Stimulated activated naive CD4-positive, alpha-beta T cell treated with Interleukin-2 at 50 U/mL for 16 hours (primary cell): ENCODE measurements around the gene MYH7.
"Not testable (repeated sequence)": the region's sequence is repeated elsewhere in the genome, so short reads cannot be mapped to it uniquely, and the experiment has no call there.

Experiments used
- DNase-seq: peaks from one replicate; lab custom pipeline; 2025; lab: John Stamatoyannopoulos, UW

The MYH7 gene

GRCh38 chr14:23430016-23430722, 5.3 kb downstream of the MYH7 start:
- DNase-seq, result no peak

DNA sequence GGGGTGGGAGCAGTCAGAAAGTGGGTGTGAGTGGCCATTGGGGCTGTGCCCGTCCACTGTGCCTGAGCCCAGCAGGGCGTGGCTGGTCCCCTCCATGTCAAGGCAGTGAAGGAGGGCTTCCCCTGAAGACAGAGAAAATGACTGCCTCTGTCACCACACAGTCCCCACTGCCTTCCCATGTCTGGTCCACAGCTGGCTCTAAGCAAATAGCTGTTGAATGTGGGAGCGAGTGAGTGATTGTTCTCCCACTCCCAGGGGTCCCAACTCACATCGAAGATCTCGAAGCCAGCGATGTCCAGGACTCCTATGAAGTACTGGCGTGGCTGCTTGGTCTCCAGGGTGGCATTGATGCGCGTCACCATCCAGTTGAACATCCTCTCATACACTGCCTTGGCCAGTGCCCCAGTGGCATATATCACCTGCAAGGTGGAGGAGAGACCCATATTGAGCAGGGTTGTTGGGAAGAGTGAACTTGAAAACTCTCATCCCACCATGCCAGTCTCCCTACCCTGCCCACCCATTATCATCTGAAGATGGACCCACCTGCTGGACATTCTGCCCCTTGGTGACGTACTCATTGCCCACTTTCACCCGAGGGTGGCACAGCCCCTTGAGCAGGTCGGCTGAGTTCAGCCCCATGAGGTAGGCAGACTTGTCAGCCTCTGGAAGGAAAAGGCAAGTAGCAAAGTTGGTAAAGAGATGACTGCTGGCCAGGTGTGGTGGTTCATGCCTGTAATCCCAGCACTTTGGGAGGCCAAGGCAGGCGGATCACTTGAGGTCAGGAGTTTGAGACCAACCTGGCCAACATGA, 6.6 kb downstream of the MYH7 start:
- no peak for DNase-seq

- DNase-seq, result not testable (repeated sequence)
Measured at GRCh38 chr14:23425798-23426197, 9.7 kb downstream of the MYH7 start.

DNA sequence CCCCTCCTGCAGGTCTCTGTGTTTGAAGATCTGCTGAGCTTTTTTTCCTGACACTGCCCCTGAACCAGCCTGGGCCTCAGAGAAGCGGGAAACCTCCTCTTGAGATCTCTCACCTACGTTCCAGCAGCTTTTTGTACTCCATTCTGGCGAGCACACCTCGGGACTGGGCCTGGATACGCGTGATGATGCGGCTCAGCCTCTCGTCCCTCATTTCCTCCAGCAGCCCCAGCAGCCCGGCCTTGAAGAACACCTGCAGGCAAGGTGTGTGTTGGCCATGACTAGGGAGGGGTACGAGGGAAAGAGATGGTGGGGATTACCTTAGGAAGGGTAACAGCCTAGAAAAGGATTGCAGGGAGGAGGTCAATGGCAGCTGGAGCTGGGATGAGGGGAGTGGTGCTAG, 10.3 kb downstream of the MYH7 start:
- no peak for DNase-seq

- no peak for DNase-seq
Measured at GRCh38 chr14:23423657-23424056, 11.8 kb downstream of the MYH7 start.

DNA sequence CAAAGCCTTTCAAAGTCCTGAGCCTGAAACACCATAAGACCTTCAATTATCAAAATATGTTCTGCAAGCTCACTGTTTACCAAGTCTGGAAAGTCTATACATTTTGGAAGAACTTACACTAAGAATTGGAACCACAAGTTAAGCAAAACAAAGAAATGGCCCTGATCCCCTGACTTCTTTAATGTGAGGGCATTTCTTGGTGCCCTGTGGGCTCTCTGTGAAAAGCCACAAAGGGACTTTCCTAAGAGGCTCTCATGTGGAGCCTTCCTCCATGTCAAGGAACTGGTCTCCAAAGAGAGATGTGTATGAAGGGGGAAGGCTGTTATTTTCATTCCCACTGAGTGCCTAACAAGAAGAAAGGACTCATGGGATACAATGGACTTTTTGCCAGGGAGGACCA, 13.9 kb downstream of the MYH7 start:
- no peak for DNase-seq

DNA sequence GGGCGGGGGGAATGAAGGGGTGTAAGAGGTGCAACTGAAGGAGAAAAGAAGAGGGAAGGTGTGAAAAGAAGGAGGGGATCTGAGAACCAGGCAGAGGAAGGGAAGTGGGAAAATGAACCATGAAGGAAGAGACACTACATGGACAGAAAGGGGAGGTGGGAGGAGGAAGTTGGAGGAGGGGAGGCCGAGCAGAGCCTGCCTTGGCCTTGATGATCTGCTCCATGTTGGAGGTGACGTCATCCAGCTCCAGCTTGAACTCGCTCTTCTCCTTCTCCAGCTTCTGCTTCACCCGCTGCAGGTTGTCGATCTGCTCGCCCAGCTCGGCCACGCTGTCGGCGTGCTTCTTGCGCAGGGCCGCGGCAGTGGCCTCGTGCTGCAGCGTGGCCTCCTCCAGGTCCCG, 15.8 kb downstream of the MYH7 start:
- DNase-seq, result not testable (repeated sequence)

DNA sequence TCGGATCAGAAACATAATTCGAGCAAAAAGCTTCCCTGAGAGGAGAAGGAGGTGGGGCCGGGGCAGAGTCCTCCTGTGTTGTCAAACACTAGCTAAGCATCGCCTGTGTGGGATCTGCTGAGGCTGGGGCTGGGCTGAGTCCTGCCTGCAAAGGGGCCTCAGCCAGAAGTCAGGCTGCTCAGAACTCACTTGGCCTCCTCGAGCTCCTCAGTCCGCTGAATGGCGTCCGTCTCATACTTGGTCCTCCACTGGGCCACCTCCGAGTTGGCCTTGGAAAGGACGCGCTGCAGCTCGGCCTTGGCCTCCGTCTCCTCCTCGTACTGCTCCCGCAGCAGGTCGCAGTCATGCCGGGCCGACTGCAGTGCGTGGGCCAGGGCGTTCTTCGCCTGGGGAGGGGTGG, 17.4 kb downstream of the MYH7 start:
- no peak for DNase-seq

DNA sequence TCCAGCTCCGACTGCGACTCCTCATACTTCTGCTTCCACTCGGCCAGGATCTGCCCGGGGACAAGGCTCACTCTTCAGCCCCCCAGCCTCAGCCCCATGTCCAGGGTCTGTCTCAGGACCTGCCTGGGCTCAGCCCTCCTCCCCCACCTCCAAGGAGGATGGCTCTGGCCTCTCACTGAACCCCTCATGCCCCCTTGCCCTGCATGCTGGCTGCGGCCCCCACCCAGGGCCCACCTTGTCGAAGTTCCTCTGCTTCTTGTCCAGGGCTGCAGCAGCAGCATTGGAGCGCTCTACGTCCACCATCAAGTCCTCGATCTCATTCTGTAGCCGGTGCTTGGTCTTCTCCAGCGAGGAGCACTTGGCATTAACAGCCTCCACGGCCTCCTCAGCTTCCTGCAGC, 18.2 kb downstream of the MYH7 start:
- not testable (repeated sequence) for DNase-seq

- DNase-seq, result no peak
Measured at GRCh38 chr14:23416801-23417200, 18.7 kb downstream of the MYH7 start.

GRCh38 chr14:23415821-23416778, 19.4 kb downstream of the MYH7 start:
- DNase-seq, result no peak

DNA sequence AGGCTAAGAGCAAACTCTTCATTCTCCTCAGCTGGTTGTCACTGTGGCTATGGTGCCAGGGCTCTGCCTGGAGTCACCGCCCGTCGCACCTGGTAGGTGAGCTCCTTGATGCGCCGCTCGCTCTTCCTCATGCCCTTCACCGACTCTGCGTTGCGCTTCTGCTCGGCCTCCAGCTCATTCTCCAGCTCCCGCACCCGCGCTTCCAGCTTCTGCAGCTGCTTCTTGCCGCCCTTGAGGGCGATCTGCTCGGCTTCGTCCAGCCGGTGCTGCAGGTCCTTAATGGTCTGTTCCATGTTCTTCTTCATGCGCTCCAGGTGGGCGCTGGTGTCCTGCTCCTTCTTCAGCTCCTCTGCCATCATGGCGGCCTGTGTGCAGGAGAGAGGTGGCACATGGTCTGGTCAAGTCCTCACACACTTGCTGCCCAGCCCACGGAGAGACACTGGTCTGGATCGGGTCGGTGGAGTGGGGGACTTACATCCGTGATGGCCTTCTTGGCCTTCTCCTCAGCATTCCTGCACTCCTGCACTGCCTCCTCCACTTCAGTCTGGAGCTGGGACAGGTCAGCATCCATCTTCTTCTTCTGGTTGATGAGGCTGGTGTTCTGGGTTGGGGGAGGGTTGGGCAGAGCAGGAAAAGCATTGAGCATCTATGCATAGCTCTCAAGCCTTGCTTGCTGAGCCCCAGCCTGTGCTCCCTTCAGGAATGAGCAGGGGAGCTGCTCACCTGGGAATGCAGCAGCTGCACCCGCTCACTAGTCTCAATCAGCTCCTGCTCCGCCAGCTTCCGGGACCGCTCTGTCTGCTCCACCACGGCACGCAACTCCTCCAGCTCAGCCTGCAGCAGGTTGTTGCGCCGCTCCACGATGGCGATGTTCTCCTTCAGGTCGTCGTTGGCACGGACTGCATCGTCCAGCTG, 20.3 kb downstream of the MYH7 start:
- no peak for DNase-seq

GRCh38 chr14:23414254-23414653, 21.2 kb downstream of the MYH7 start:
- no peak for DNase-seq

- DNase-seq, result no peak
Measured at GRCh38 chr14:23413681-23414080, 21.8 kb downstream of the MYH7 start.

DNA sequence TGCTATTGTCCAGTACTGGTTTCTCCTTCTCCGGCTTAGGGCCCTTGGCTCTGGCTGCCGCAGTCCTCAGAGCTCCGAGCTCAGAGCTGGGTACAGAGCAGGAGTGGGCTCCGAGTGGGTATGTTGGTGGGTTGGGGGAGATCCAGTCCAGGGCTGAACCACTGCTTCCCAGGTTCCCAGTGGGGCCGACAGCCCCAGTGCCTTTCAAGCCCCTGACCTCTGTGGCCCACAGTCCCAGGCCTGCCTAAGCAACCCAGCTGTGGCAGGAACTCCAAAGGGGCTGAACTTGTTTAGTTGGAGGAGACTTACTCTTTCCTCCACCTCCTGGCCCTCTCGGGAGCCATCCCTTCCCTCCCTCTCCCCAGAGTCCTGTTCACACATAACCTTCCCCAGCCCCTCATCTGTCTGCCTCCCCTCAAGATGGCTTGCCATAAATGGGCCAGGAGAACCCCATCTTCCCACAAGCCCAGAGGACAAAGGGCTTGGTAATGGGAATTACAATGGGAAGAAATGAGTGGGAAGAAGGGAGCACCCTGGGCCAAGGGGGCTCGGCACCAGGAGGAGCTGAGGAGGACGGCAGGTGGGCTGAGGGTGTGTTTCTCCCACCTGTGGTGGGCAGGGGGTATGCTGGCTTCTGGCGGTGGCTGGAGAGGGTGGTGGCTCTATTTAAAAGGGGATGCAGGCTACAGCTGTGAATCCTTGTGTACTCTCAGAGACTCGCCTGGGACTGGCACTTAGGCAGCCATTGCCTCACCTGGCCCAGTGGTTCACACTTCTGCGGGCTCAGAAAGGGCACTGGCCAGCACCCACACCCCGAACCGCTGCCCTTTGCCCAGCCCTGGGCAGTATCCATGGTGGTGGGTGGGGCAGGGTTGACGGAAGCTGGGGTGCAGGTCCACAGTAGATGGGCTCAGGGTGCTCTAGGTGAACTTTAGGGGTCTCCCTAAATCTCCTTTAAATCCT, 23.6 kb downstream of the MYH7 start:
- DNase-seq, result no peak

DNA sequence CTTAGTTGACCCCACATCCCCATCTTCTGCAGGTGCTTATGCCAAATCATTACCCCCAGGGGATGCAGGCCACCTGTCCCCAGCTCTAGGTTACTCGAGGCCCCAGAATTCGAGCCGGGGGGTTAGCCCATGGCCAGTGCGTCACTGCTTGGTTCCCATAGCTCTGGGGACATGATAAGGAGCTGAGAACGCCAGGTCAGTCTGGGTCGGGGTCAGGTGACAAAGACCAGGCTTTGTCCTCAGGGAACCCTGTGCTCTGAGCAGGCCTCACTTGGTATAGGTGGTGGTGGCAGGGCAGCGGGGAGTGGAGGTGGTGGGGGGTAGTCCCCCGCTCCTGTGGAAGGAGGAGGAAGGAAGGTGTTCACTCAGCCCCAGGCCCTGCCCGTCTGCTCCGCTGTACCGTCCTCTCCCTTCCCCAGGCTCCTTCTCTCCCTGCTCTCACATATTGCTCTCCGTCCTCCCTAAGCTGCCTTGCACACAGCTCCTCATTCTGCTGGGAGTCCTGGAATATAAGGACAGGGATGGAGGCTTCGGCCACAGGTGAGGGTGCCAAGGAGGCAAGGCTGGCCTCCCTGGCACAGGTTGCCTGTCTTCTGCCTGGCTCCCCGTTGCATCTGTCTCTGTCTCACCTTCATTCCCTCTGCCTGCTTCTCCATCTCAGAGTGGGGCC, 25.4 kb downstream of the MYH7 start:
- DNase-seq, result no peak

DNA sequence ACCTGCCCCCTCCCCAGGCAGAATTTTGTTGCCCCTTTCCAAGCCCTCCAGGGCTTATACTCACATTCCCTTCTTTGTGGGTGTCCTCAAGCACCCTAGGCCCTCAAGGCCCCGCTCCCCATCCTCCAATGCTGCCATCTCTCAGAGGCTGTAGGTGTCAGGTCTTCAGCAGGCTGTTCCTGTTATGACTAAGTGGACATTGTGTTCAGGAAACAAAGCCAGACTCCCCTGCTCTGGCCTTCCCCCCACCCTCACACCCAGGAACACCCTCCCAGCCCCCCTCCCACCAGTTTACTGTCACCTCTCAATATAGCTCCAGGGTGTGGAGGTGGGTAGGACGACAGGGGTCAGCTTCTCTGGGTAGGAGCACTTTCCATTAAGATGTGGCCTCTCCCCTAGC, 26.0 kb downstream of the MYH7 start:
- DNase-seq, result no peak

GRCh38 chr14:23408307-23408630, 27.2 kb downstream of the MYH7 start:
- DNase-seq, result no peak

GRCh38 chr14:23407516-23408306, 27.7 kb downstream of the MYH7 start, which contains the start of gene MYH6:
Gene MYH6, minus strand, starts transcription at chr14:23408273. Its CDS starts 1,050 bp downstream, at chr14:23407223.
- no peak for DNase-seq
